Neural cell (in vitro differentiated cells): Measurements from ENCODE around the gene OR1M1.
"Not testable (repeated sequence)": the region's sequence is repeated elsewhere in the genome, so short reads cannot be mapped to it uniquely, and the experiment has no call there.

Source experiments
- EZH2 ChIP-seq: fragments of 200-600, 300-800 bp; shearing (Covaris generic), sonication (generic); IDR thresholded peaks from 2 replicates; pipeline ENCODE4 v1.6.1; 2014; ENCODE audit warnings: antibody characterized with exemption, low read length, borderline replicate concordance, mild to moderate bottlenecking; ENCODE audit not compliant: insufficient read depth, poor library complexity, severe bottlenecking
- POLR2AphosphoS5 ChIP-seq: IDR thresholded peaks from 2 replicates; pipeline ENCODE4 v1.6.1; 2012
- TF ChIP-seq, protein P1 (sequence below): fragments of 450-650 bp; IDR thresholded peaks from 2 replicates; pipeline ENCODE4 v1.5.1; 2014; ENCODE audit warnings: antibody characterized with exemption, mild to moderate bottlenecking, moderate library complexity; ENCODE audit not compliant: poor library complexity, severe bottlenecking

- TF ChIP-seq, protein P1, sequence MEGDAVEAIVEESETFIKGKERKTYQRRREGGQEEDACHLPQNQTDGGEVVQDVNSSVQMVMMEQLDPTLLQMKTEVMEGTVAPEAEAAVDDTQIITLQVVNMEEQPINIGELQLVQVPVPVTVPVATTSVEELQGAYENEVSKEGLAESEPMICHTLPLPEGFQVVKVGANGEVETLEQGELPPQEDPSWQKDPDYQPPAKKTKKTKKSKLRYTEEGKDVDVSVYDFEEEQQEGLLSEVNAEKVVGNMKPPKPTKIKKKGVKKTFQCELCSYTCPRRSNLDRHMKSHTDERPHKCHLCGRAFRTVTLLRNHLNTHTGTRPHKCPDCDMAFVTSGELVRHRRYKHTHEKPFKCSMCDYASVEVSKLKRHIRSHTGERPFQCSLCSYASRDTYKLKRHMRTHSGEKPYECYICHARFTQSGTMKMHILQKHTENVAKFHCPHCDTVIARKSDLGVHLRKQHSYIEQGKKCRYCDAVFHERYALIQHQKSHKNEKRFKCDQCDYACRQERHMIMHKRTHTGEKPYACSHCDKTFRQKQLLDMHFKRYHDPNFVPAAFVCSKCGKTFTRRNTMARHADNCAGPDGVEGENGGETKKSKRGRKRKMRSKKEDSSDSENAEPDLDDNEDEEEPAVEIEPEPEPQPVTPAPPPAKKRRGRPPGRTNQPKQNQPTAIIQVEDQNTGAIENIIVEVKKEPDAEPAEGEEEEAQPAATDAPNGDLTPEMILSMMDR = not testable (repeated sequence)
- TF ChIP-seq POLR2AphosphoS5, EZH2: not testable (repeated sequence)
Measured at GRCh38 chr19:9071720-9072119, 15.1 kb upstream of the OR1M1 start.
